GM21360 (cell line): ENCODE results near the gene TMEM229B.

ENCODE experiments used
- ATAC-seq: cut with Tn5 transposase; IDR thresholded peaks from one replicate; pipeline ENCODE4 v1.9.1; 2021; ENCODE audit warnings: mild to moderate bottlenecking, moderate library complexity; ENCODE audit not compliant: unreplicated experiment

Gene TMEM229B

DNA sequence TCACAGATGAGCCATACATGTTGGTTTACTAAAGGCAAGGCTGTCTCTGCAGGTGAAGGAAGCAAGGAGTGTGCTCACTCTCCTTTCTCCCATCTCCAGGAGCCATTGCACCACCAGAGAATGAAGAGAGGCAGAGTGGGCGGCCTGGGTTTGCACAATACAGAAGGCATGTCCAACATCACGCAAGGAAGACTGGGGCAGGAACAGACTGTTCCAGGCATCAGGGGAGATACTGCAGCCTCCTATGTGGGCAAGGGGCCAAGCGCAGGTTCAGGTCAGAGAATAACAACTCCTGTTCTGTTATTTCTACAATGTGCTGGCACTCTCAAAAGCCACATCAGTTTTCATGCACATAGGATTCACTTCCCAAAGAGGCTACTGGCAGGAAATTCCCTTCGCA lies 1.7 kb upstream of the TMEM229B start:
- ATAC-seq: no peak

DNA sequence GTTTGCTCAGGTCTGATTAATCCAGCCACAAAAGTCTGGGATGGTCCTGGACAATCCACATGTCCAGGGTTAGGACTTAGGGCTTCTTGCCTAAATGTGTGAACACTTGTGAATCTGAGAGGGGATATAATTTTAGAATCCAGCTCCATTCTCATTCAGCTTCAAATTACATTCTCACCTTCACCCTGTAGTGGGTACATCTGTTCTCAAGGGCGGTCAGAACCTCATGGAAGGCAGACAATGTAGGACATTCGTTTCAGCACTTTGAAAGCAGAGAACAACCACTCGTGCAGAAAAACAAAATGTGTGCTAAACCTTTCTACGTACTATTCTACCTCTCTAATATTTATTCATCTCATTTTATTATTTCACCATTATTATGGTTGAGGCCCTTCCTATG lies 1.2 kb downstream of the TMEM229B start:
- ATAC-seq: no peak

GRCh38 chr14:67486890-67487289 lies 1.6 kb downstream of the TMEM229B start:
- ATAC-seq: no peak

DNA sequence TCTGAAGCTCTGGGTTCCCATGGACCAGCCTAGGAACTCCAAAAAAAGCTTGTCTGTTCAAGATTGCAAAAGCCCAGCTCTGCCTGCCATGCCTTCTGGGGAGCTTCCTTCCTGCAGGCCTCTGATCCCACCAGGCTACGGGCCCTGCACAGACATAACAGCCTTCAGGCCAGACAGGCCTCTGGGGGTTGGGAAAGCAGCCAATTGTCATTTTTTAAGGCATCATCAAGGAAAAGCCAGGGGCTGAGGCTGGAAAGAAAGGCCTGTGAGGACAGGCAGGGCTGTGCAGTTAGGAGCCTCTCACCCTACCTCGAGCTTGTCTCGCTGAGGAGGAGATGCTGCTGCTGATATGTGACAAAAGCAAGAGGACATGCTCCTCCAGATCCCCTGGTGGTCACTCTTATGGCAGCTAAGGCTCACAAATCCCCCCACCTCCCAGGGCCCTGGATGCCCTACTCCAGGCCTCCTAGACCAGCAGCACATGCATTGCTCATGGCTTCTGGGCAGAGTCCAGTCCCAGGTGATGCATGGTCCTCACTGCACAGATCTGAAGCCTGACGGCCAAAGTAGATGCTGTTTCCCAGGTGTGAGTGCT lies 2.9 kb downstream of the TMEM229B start:
- ATAC-seq: no peak

DNA sequence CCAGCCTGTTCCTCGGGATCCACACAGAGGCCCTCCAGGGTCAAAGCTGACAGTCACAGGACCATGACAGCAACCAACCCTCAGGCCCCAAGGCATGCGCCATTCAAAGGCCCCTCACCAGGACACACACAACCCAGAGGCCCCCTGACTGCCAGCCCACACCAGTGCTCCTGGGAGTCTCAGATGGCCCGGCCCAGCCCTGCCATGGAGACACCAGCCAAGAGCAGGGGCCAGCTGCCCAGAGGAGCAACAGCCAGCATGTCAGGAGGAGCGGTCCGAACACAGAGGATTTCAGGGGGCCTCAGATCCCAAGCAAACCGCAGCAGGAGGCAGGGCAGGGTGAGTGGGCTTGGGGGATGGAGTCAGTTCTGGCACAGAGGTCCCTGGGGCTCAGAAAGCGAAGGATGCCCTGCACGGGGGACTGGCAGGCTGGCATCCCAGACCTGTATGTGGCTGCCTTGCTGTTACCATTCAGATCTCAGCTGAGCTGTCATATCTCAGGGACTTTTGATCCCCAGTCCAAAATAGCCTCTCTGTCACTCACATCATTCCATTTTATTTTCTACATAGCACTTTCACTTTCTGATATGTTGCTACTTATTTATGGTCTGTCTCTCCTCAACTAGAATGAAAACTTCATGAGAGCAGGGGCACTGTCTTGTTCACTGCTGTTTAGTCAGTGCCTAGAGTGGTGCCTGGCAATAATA lies 4.8 kb downstream of the TMEM229B start:
- ATAC-seq: no peak

- no peak for ATAC-seq
These were observed 6.0 kb downstream of the TMEM229B start for GRCh38 chr14:67482231-67483164.

GRCh38 chr14:67480011-67480410 lies 8.5 kb downstream of the TMEM229B start:
- ATAC-seq: no peak

DNA sequence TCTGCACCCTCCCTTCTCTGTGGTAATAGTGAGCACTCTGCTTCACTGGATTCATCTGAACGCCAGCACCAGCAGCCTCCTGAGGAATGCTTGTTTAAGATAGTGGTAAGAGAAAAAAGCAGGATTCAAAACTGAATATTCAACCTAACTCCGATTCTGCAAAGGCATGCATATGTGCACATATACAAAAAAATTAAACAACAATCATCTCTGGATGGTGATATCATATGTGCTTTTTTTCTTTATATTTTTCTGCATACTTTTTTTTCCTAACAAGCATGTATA lies 9.8 kb downstream of the TMEM229B start:
- no peak for ATAC-seq

- no peak for ATAC-seq
These were observed 10.4 kb downstream of the TMEM229B start for GRCh38 chr14:67477926-67478799.

DNA sequence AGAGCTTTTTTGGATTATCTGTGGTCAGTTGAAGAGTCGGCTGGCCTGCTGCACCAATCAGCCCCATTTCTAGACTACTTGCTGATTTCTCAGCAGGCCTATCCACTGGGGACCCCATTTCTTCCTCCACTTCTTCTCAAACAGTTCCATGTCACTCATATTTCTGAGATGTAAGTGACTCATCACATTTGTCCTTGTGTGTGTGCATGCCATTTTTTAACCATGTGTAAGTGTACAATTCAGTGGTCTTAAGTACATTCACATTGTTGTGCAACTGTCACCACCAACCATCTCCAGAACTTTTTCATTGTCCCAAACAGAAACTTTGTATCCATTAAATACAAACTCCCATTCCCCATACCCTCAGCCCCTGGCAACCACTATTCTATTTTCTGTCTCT lies 14.2 kb downstream of the TMEM229B start:
- no peak for ATAC-seq

- ATAC-seq: no peak
These were observed 15.0 kb downstream of the TMEM229B start for GRCh38 chr14:67473290-67474082.

GRCh38 chr14:67472726-67473125 lies 15.8 kb downstream of the TMEM229B start:
- no peak for ATAC-seq

DNA sequence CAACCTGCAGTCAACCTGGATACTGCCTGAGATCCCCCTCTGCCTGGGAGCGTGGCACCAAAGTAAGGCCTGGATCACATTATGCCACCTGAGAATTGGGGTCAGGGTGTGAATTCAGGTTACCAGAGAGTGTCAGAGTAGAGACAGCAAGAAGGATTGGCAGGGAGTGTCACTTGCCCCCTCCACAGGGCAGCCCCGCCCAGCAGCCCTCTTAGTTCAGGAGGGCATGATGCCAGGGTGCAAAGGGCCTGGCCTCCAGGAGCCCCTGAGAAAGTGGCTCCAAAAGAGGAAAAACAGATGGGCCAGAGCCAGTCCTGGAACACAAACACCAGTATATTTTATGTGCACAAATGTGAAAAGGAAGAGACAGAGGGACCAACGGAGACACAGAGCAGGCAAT lies 18.6 kb downstream of the TMEM229B start:
- no peak for ATAC-seq

- ATAC-seq: no peak
These were observed 20.2 kb downstream of the TMEM229B start for GRCh38 chr14:67468378-67468730.

DNA sequence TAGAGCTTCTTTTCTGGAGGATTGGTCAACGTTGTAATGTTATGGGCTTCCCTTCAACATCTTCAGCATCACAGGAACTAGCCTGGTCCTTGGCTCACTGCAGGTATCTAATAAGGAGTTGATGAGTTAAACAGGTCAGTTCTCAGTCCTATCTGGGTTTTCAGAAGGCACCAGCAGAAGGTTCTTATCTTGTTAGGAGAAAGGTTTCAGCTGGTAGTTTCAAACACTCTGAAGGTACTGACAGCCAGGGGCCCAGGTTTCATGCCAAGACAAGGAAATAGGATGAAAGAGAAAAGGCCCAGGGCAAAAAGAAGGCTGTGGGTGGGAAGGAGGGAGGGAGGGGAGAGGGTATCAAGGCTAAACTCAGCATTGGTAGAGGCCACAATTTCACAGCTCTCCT lies 21.4 kb downstream of the TMEM229B start:
- no peak for ATAC-seq

DNA sequence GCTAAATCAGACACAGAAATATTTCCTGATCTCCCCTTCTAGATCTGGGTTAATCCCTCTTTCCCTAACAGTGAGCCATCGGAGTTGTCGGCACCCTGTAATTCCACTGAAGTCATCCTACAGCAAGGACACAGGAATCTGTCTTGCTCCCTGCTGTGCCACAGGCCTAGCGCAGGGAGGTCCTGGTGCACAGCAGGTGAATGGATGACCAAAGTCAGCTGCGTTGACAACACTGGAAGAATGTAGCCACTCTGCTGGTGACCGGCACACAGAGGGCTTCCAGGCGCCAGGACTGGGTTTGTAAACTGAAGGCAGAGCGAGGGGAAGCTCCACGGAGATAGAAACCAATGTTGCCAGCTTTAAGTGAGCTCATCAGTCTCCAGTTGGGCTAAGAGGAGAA lies 23.6 kb downstream of the TMEM229B start:
- ATAC-seq: no peak

DNA sequence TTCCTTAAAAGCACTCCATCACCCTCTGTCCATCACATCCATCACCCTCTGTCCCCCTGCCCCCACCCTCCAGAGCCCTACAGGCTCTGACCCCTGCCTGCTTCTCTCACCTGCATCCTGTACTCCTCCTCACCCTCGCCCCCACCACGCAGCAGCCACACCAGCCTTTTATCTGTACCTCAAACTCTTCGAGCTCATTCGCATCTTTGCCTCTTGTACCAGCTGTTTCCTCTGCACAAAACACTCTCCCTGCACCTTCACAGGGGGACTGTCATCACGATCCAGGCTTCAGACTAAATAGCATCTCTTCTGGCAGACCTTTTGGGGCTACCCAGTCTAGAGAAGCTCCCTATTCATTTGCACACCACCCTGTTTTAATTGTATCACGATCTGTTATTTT lies 24.1 kb downstream of the TMEM229B start:
- ATAC-seq: no peak

DNA sequence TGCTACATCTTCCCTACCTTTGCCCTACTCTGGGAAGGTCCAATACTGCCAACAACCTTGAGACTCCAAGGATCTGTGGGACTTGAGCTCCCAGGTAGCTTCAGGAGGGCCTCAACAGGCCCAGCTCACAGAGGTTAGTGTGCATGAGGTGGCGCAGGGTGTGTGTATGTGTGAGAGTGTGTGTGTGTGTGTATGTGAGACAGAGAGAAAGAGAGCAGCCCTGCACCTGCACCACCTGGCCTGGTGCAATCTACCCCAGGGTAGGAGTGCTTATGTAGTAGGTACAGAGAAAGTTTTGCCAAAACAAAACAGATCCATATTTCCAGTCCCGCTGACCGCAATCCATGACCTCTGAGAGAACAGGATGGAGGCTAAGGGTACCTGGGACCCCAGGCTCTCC lies 24.6 kb downstream of the TMEM229B start:
- no peak for ATAC-seq

DNA sequence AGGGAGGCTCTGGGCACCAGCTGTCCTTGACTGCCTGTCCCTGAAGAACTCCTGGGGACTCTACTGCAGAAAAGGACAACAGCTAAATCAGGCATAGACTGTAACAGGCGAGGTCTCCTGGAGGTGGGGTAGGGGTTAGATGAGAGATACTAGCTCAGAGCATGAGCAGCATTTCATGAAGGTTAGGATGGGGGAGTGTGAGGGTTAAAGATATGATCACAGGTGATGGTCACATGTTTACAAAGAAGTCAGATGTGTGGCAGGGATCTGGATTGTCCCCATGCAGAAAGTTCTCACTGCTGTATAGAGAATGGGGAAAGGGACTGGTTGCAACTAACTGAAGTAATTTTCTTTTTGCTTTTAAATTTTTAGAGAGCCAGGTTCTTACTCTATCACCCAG lies 26.5 kb downstream of the TMEM229B start:
- ATAC-seq: no peak

- ATAC-seq: no peak
These were observed 27.1 kb downstream of the TMEM229B start for GRCh38 chr14:67461341-67461985.
